ENCODE results near the gene LTO1. TPM values are rescaled to one million over a fixed set of nuclear protein-coding genes. Genes with fewer than 3 reads are reported as not detected.

LTO1 gene
- total RNA-seq, 1 experiment from 2014 or later = 24.6 TPM

- H3K27me3 ChIP-seq = no peaks in the 10 kb centered on the region
- DNase-seq = no peak
- no peaks in the 10 kb centered on the region for H3K9me3 ChIP-seq
- H3K4me3 ChIP-seq = no peak overlapping the region
- H3K36me3 ChIP-seq = peaks cover 27% of the 10 kb centered on the region
Measured at GRCh38 chr11:69656536-69657455, 18.4 kb downstream of the LTO1 start.

GRCh38 chr11:69655479-69656428, 19.4 kb downstream of the LTO1 start:
- no peaks in the 10 kb centered on the region for H3K9me3 ChIP-seq
- no peaks in the 10 kb centered on the region for H3K27me3 ChIP-seq
- no peak overlapping the region for H3K4me3 ChIP-seq
- no peak for DNase-seq
- H3K36me3 ChIP-seq = peaks cover 38% of the 10 kb centered on the region

GRCh38 chr11:69654660-69655478, 20.3 kb downstream of the LTO1 start:
- Histone ChIP-seq H3K36me3 (peaks cover 45% of the 10 kb centered on the region), H3K4me3 (no peak overlapping the region), H3K27me3 (no peaks in the 10 kb centered on the region), H3K9me3 (no peaks in the 10 kb centered on the region)
- DNase-seq = peak; percentile 52

GRCh38 chr11:69654001-69654659, 21.0 kb downstream of the LTO1 start:
- DNase-seq = no peak
- no peaks in the 10 kb centered on the region for H3K27me3 ChIP-seq
- no peak overlapping the region for H3K4me3 ChIP-seq
- peaks cover 53% of the 10 kb centered on the region for H3K36me3 ChIP-seq
- no peaks in the 10 kb centered on the region for H3K9me3 ChIP-seq

GRCh38 chr11:69653406-69653960, 21.7 kb downstream of the LTO1 start:
- Histone ChIP-seq H3K36me3 (peaks cover 59% of the 10 kb centered on the region), H3K4me3 (no peak overlapping the region), H3K9me3 (no peaks in the 10 kb centered on the region), H3K27me3 (no peaks in the 10 kb centered on the region)
- no peak for DNase-seq

GRCh38 chr11:69652999-69653398, 22.2 kb downstream of the LTO1 start:
- H3K27me3 ChIP-seq = no peaks in the 10 kb centered on the region
- DNase-seq = no peak
- H3K9me3 ChIP-seq = no peaks in the 10 kb centered on the region
- no peak overlapping the region for H3K4me3 ChIP-seq
- H3K36me3 ChIP-seq = peaks cover 64% of the 10 kb centered on the region

- Histone ChIP-seq H3K27me3 (no peaks in the 10 kb centered on the region), H3K9me3 (no peaks in the 10 kb centered on the region), H3K4me3 (no peak overlapping the region), H3K36me3 (peaks cover 74% of the 10 kb centered on the region)
- no peak for DNase-seq
Measured at GRCh38 chr11:69651834-69652620, 23.1 kb downstream of the LTO1 start.

- DNase-seq = no peak
- Histone ChIP-seq H3K27me3 (no peaks in the 10 kb centered on the region), H3K9me3 (no peaks in the 10 kb centered on the region), H3K36me3 (peaks cover 85% of the 10 kb centered on the region), H3K4me3 (no peak overlapping the region)
Measured at GRCh38 chr11:69650832-69651344, 24.3 kb downstream of the LTO1 start.

- no peak for DNase-seq
- Histone ChIP-seq H3K4me3 (no peak overlapping the region), H3K27me3 (no peaks in the 10 kb centered on the region), H3K36me3 (peaks cover 91% of the 10 kb centered on the region), H3K9me3 (no peaks in the 10 kb centered on the region)
Measured at GRCh38 chr11:69650081-69650831, 24.9 kb downstream of the LTO1 start.

GRCh38 chr11:69649576-69649900, 25.6 kb downstream of the LTO1 start:
- Histone ChIP-seq H3K36me3 (peaks cover 96% of the 10 kb centered on the region), H3K4me3 (no peak overlapping the region), H3K27me3 (no peaks in the 10 kb centered on the region), H3K9me3 (no peaks in the 10 kb centered on the region)
- DNase-seq = no peak

- DNase-seq = no peak
Measured at GRCh38 chr11:69648679-69649575, 26.2 kb downstream of the LTO1 start.

GRCh38 chr11:69647761-69648497, 27.2 kb downstream of the LTO1 start:
- no peak for DNase-seq
- no peaks in the 10 kb centered on the region for H3K27me3 ChIP-seq
- no peaks in the 10 kb centered on the region for H3K9me3 ChIP-seq
- H3K36me3 ChIP-seq = peaks cover 99% of the 10 kb centered on the region
- no peak overlapping the region for H3K4me3 ChIP-seq

More at GRCh38 chr11:69648679-69649575, 26.2 kb downstream of the LTO1 start:
- peaks cover 96% of the 10 kb centered on the region for H3K36me3 ChIP-seq
- H3K27me3 ChIP-seq = no peaks in the 10 kb centered on the region
- no peak overlapping the region for H3K4me3 ChIP-seq
- no peaks in the 10 kb centered on the region for H3K9me3 ChIP-seq

GRCh38 chr11:69647390-69647748, 27.8 kb downstream of the LTO1 start:
- DNase-seq = no peak
- no peak overlapping the region for H3K4me3 ChIP-seq
- no peaks in the 10 kb centered on the region for H3K27me3 ChIP-seq
- peaks cover 94% of the 10 kb centered on the region for H3K36me3 ChIP-seq
- H3K9me3 ChIP-seq = no peaks in the 10 kb centered on the region
